ENCODE data around the gene ASPHD1.

ASPHD1 gene

GRCh38 chr16:29878172-29878571, 22.1 kb upstream of the ASPHD1 start:
- TF ChIP-seq NFIC (IDR thresholded peaks at IDR 0.05) (no peak), YY1 (IDR thresholded peaks at IDR 0.05; ENCODE audit: low read depth) (no peak), USF1 (IDR thresholded peaks at IDR 0.05) (no peak), CREB1 (IDR thresholded peaks at IDR 0.05; ENCODE audit: low read depth) (no peak), ZBTB7A (IDR thresholded peaks at IDR 0.05; ENCODE audit: low read depth) (no peak), EGR1 (IDR thresholded peaks at IDR 0.05) (no peak), REST (IDR thresholded peaks at IDR 0.05; ENCODE audit: low read depth) (no peak), EP300 (IDR thresholded peaks at IDR 0.05; ENCODE audit: borderline replicate concordance) (no peak), TAF1 (IDR thresholded peaks at IDR 0.05; ENCODE audit: low read depth) (no peak), RAD21 (IDR thresholded peaks at IDR 0.05; ENCODE audit: low read depth) (no peak), TEAD4 (IDR thresholded peaks at IDR 0.05) (no peak), CEBPB (IDR thresholded peaks at IDR 0.05) (no peak), TCF12 (IDR thresholded peaks at IDR 0.05; ENCODE audit: low read depth) (no peak), FOXM1 (IDR thresholded peaks at IDR 0.05; ENCODE audit: borderline replicate concordance, low read depth) (no peak)
- TF ChIP-seq, protein P1, sequence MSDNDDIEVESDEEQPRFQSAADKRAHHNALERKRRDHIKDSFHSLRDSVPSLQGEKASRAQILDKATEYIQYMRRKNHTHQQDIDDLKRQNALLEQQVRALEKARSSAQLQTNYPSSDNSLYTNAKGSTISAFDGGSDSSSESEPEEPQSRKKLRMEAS (IDR thresholded peaks at IDR 0.05): no peak

- TF ChIP-seq EGR1 (IDR thresholded peaks at IDR 0.05) (no peak), CREB1 (IDR thresholded peaks at IDR 0.05; ENCODE audit: low read depth) (no peak), TEAD4 (IDR thresholded peaks at IDR 0.05) (no peak), TAF1 (IDR thresholded peaks at IDR 0.05; ENCODE audit: low read depth) (no peak), FOXM1 (IDR thresholded peaks at IDR 0.05; ENCODE audit: borderline replicate concordance, low read depth) (no peak), ZBTB7A (IDR thresholded peaks at IDR 0.05; ENCODE audit: low read depth) (no peak), TCF12 (IDR thresholded peaks at IDR 0.05; ENCODE audit: low read depth) (no peak), RAD21 (IDR thresholded peaks at IDR 0.05; ENCODE audit: low read depth) (no peak), REST (IDR thresholded peaks at IDR 0.05; ENCODE audit: low read depth) (no peak), YY1 (IDR thresholded peaks at IDR 0.05; ENCODE audit: low read depth) (no peak), EP300 (IDR thresholded peaks at IDR 0.05; ENCODE audit: borderline replicate concordance) (no peak), CEBPB (IDR thresholded peaks at IDR 0.05) (no peak), NFIC (IDR thresholded peaks at IDR 0.05) (no peak), USF1 (IDR thresholded peaks at IDR 0.05) (no peak)
- TF ChIP-seq, protein P1 (IDR thresholded peaks at IDR 0.05): no peak
Observed at GRCh38 chr16:29881050-29881449, 19.2 kb upstream of the ASPHD1 start.

DNA sequence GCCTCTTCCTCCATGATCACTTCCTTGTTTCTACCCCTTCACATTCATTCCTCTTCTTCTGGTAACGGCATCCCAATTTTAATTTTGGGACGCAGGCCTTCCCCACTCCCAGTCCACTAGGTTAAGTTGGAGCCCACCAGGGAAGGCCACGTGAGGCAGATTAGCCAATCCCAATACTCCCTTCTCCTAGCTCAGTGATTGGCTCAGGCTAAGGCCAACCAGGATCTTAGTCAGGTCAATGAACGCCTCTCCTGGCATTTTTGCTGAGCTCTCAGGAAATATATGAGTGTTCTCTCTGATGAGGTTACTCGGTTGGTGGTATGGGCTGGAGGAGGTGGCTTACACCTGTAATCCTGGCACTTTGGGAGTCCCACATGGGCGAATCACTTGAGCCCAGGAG, 16.3 kb upstream of the ASPHD1 start:
- TF ChIP-seq USF1 (IDR thresholded peaks at IDR 0.05): peak; percentile 73
- TF ChIP-seq, protein P1 (IDR thresholded peaks at IDR 0.05): no peak

DNA sequence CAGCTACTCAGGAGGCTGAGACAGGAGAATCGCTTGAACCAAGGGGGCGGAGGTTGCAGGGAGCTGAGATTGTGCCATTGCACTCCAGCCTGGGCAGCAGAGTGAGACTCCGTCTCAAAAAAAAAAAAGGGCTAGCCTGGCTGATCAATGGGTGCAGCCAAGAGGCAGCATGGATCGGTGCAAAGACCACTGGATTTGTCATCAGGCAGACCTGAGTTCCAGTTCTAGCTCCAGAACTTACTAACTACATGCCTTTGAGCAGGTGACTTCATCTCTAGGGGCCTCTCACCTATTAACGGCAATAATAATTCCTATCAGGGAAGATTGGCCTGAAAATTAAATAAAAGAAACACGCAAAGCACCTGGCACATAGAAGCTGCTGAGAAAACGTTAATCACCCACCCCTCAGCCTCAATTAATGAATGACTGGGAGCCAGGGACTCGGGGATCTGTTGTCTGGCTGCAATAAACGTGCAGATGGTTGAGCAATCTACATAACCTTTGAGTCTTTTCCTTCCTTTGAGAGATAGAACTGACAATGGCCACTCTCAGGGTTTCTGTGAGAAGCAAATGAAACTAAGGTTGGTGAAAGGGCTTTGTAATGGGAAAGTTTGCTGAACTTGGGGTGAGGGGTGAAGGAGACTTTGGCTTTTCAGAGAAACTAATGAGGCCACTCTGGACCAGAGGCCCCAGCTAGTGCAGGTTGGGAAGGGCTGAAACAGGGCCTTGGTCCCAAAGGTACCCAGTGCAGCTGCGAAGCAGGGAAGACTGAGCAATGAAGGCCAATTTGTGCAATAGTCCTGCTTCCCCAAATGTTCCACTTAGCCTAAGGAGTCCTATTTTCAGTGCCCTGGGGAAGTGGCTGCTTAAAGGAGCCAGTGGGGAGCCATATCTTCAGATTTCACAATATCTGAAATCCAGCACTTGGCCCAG, 8.5 kb upstream of the ASPHD1 start:
- TF ChIP-seq FOXM1 (IDR thresholded peaks at IDR 0.05; ENCODE audit: borderline replicate concordance, low read depth): no peak

- TF ChIP-seq, protein P1 (IDR thresholded peaks at IDR 0.05): no peak
- TF ChIP-seq TCF12 (IDR thresholded peaks at IDR 0.05; ENCODE audit: low read depth) (no peak), ZBTB7A (IDR thresholded peaks at IDR 0.05; ENCODE audit: low read depth) (no peak), TEAD4 (IDR thresholded peaks at IDR 0.05) (no peak), EP300 (IDR thresholded peaks at IDR 0.05; ENCODE audit: borderline replicate concordance) (no peak), FOXM1 (IDR thresholded peaks at IDR 0.05; ENCODE audit: borderline replicate concordance, low read depth) (no peak), RAD21 (IDR thresholded peaks at IDR 0.05; ENCODE audit: low read depth) (no peak), CREB1 (IDR thresholded peaks at IDR 0.05; ENCODE audit: low read depth) (no peak)
Observed at GRCh38 chr16:29892458-29892813, 7.9 kb upstream of the ASPHD1 start.

Data from Ishikawa (cell line).